ENCODE measurements around the gene TMBIM1.

The TMBIM1 gene

GRCh38 chr2:218264773-218265561 lies 27.3 kb downstream of the TMBIM1 start:
- no peaks in the 10 kb centered on the region for H3K27me3 ChIP-seq (ENCODE audit: low read depth, low read length)
- peaks cover 21% of the 10 kb centered on the region for H3K4me1 ChIP-seq (ENCODE audit: low read length)
- no peaks in the 10 kb centered on the region for H3K9me3 ChIP-seq (ENCODE audit: insufficient read depth, low read length)
- no peak overlapping the region for H3K4me2 ChIP-seq (ENCODE audit: low read length)
- H4K20me1 ChIP-seq (ENCODE audit: insufficient read depth, low read length): no peaks in the 10 kb centered on the region
- H3K4me3 ChIP-seq (ENCODE audit: low read length): no peak overlapping the region
- no peak overlapping the region for H3K9ac ChIP-seq (ENCODE audit: low read length)
- H2AFZ ChIP-seq (ENCODE audit: low read depth, low read length): no peak overlapping the region
- H3K36me3 ChIP-seq (replicated peaks; ENCODE audit: low read depth, low read length): no peaks in the 10 kb centered on the region
- H3K27ac ChIP-seq (ENCODE audit: low read length): no peak overlapping the region
- TF ChIP-seq CTCF (IDR thresholded peaks at IDR 0.05; ENCODE audit: low read depth, low read length) (no peak), EZH2phosphoT487 (IDR thresholded peaks at IDR 0.05; ENCODE audit: low read depth) (no peak)
- H3K79me2 ChIP-seq (ENCODE audit: low read length): peaks cover 6% of the 10 kb centered on the region

- no peaks in the 10 kb centered on the region for H4K20me1 ChIP-seq (ENCODE audit: insufficient read depth, low read length)
- H3K9me3 ChIP-seq (ENCODE audit: insufficient read depth, low read length): no peaks in the 10 kb centered on the region
- no peak overlapping the region for H3K4me2 ChIP-seq (ENCODE audit: low read length)
- no peak overlapping the region for H3K27ac ChIP-seq (ENCODE audit: low read length)
- no peak overlapping the region for H3K4me3 ChIP-seq (ENCODE audit: low read length)
- no peaks in the 10 kb centered on the region for H3K36me3 ChIP-seq (replicated peaks; ENCODE audit: low read depth, low read length)
- no peak overlapping the region for H2AFZ ChIP-seq (ENCODE audit: low read depth, low read length)
- peaks cover 19% of the 10 kb centered on the region for H3K4me1 ChIP-seq (ENCODE audit: low read length)
- TF ChIP-seq EZH2phosphoT487 (IDR thresholded peaks at IDR 0.05; ENCODE audit: low read depth): no peak
- TF ChIP-seq CTCF (IDR thresholded peaks at IDR 0.05; ENCODE audit: low read depth, low read length): no peak
- H3K79me2 ChIP-seq (ENCODE audit: low read length): peaks cover under 1% of the 10 kb centered on the region
- H3K27me3 ChIP-seq (ENCODE audit: low read depth, low read length): no peaks in the 10 kb centered on the region
- no peak overlapping the region for H3K9ac ChIP-seq (ENCODE audit: low read length)
Observed at GRCh38 chr2:218263817-218264641, 28.3 kb downstream of the TMBIM1 start.

GRCh38 chr2:218262631-218263586 lies 29.4 kb downstream of the TMBIM1 start:
- H3K4me3 ChIP-seq (ENCODE audit: low read length): no peak overlapping the region
- no peak overlapping the region for H3K27ac ChIP-seq (ENCODE audit: low read length)

More at GRCh38 chr2:218262631-218263586, 29.4 kb downstream of the TMBIM1 start:
- Histone ChIP-seq H3K4me1 (ENCODE audit: low read length) (peaks cover 24% of the 10 kb centered on the region), H3K9ac (ENCODE audit: low read length) (no peak overlapping the region), H3K4me2 (ENCODE audit: low read length) (no peak overlapping the region), H4K20me1 (ENCODE audit: insufficient read depth, low read length) (no peaks in the 10 kb centered on the region), H3K27me3 (ENCODE audit: low read depth, low read length) (no peaks in the 10 kb centered on the region), H3K9me3 (ENCODE audit: insufficient read depth, low read length) (no peaks in the 10 kb centered on the region), H2AFZ (ENCODE audit: low read depth, low read length) (no peak overlapping the region), H3K36me3 (replicated peaks; ENCODE audit: low read depth, low read length) (no peaks in the 10 kb centered on the region), H3K79me2 (ENCODE audit: low read length) (no peaks in the 10 kb centered on the region)
- no peak for TF ChIP-seq CTCF (IDR thresholded peaks at IDR 0.05; ENCODE audit: low read depth, low read length)
- TF ChIP-seq EZH2phosphoT487 (IDR thresholded peaks at IDR 0.05; ENCODE audit: low read depth): no peak

All from OCI-LY3 (cell line).